Measurements from ENCODE around the gene GPR22. TPM values are rescaled to one million over a fixed set of nuclear protein-coding genes. Genes with fewer than 3 reads are reported as not detected.

Gene GPR22
- total RNA-seq, 1 donor from 2014 or later, result not detected

DNA sequence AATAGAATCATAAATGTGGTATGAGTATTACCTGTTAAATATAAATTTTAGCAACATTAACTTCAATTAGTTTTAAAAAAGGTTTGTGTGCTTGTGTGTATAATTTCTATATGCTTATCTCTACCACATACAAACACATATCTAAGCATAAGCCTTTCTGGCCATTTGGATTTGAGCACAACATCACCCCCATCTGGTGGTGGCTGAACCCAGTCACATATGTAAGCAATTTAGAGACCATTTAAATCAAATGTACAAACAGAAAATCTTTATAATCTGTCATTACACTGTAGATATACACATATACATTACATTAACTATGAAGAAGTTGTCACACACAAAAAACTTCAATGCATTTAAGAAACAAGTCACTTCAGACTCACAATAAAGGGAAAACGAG, 31.7 kb downstream of the GPR22 start:
- Mint-ChIP-seq H3K4me3 (ENCODE audit: unreplicated experiment) (no peak overlapping the region), H3K36me3 (ENCODE audit: unreplicated experiment) (peaks cover 7% of the 10 kb centered on the region), H3K27me3 (ENCODE audit: unreplicated experiment) (no peaks in the 10 kb centered on the region), H3K9me3 (ENCODE audit: unreplicated experiment) (peaks cover 5% of the 10 kb centered on the region), H3K27ac (ENCODE audit: unreplicated experiment) (no peak overlapping the region), H3K4me1 (ENCODE audit: unreplicated experiment) (no peaks in the 10 kb centered on the region)
- DNase-seq (ENCODE audit: extremely low spot score, unreplicated experiment), result no peak
- TF ChIP-seq CTCF (IDR thresholded peaks at IDR 0.05), result peak; percentile 47

DNA sequence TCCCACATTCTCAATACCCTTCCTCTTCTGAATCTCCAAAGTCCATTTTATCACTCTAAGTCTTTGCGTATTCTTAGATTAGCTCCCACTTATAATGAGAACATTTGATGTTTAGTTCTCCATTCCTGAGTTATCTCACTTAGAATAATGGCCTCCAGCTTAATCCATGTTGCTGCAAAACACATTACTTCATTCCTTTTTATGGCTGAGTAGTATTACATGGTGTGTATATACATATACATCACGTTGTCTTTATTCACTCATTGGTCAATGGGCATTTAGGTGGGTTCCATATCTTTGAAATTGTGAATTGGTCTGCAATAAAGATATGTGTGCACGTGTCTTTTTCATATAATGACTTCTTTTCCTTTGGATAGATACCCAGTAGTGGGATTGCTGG, 32.3 kb downstream of the GPR22 start:
- TF ChIP-seq CTCF (IDR thresholded peaks at IDR 0.05), result no peak
- Mint-ChIP-seq H3K4me1 (ENCODE audit: unreplicated experiment) (no peaks in the 10 kb centered on the region), H3K4me3 (ENCODE audit: unreplicated experiment) (no peak overlapping the region), H3K27ac (ENCODE audit: unreplicated experiment) (no peak overlapping the region), H3K36me3 (ENCODE audit: unreplicated experiment) (peaks cover 7% of the 10 kb centered on the region), H3K27me3 (ENCODE audit: unreplicated experiment) (no peaks in the 10 kb centered on the region), H3K9me3 (ENCODE audit: unreplicated experiment) (peaks cover 3% of the 10 kb centered on the region)
- DNase-seq (ENCODE audit: extremely low spot score, unreplicated experiment), result no peak

- Mint-ChIP-seq H3K36me3 (ENCODE audit: unreplicated experiment) (peaks cover 7% of the 10 kb centered on the region), H3K4me1 (ENCODE audit: unreplicated experiment) (no peaks in the 10 kb centered on the region), H3K27me3 (ENCODE audit: unreplicated experiment) (no peaks in the 10 kb centered on the region), H3K4me3 (ENCODE audit: unreplicated experiment) (no peak overlapping the region), H3K27ac (ENCODE audit: unreplicated experiment) (no peak overlapping the region), H3K9me3 (ENCODE audit: unreplicated experiment) (no peaks in the 10 kb centered on the region)
- DNase-seq (ENCODE audit: extremely low spot score, unreplicated experiment), result no peak
- TF ChIP-seq CTCF (IDR thresholded peaks at IDR 0.05), result no peak
Measured at GRCh38 chr7:107502797-107503196, 32.9 kb downstream of the GPR22 start.

DNA sequence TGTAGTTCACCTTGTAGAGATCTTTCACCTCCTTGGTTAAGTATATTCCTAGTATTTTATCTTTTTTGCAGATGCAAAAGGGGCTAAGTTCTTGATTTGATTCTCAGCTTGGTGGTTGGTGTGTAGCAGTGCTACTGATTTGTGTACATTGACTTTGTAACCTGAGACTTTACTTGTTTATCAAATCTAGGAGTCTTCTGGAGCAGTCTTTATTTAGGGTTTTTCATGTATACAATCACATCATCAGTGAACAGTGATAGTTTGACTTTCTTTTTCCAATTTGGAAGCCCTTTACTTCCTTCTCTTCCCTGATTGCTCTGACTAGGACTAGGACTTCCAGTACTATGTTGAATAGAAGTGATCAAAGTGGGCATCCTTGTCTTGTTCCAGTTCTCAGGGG, 33.8 kb downstream of the GPR22 start:
- H3K27me3 Mint-ChIP-seq (ENCODE audit: unreplicated experiment), result no peaks in the 10 kb centered on the region

GRCh38 chr7:107505362-107505761, 35.5 kb downstream of the GPR22 start:
- Mint-ChIP-seq H3K36me3 (ENCODE audit: unreplicated experiment) (peaks cover 12% of the 10 kb centered on the region), H3K9me3 (ENCODE audit: unreplicated experiment) (peaks cover 7% of the 10 kb centered on the region), H3K27me3 (ENCODE audit: unreplicated experiment) (no peaks in the 10 kb centered on the region), H3K4me1 (ENCODE audit: unreplicated experiment) (no peaks in the 10 kb centered on the region), H3K4me3 (ENCODE audit: unreplicated experiment) (no peak overlapping the region), H3K27ac (ENCODE audit: unreplicated experiment) (no peak overlapping the region)
- TF ChIP-seq CTCF (IDR thresholded peaks at IDR 0.05), result no peak
- no peak for DNase-seq (ENCODE audit: extremely low spot score, unreplicated experiment)

More for the DNA sequence above, 33.8 kb downstream of the GPR22 start:
- peaks cover 2% of the 10 kb centered on the region for H3K9me3 Mint-ChIP-seq (ENCODE audit: unreplicated experiment)
- H3K27ac Mint-ChIP-seq (ENCODE audit: unreplicated experiment), result no peak overlapping the region
- H3K36me3 Mint-ChIP-seq (ENCODE audit: unreplicated experiment), result peaks cover 8% of the 10 kb centered on the region
- TF ChIP-seq CTCF (IDR thresholded peaks at IDR 0.05), result no peak
- no peak for DNase-seq (ENCODE audit: extremely low spot score, unreplicated experiment)
- no peak overlapping the region for H3K4me3 Mint-ChIP-seq (ENCODE audit: unreplicated experiment)
- H3K4me1 Mint-ChIP-seq (ENCODE audit: unreplicated experiment), result no peaks in the 10 kb centered on the region
